SK-N-MC (cell line): ENCODE results near the gene CELA3A.

ENCODE experiments used
- FOXP2 ChIP-seq: optimal IDR thresholded peaks from 2 replicates; pipeline ENCODE3; 2011; ENCODE audit warnings: mild to moderate bottlenecking, moderate library complexity; ENCODE audit not compliant: insufficient read depth; ENCODE audit errors: extremely low read length, control extremely low read depth
- POLR2AphosphoS5 ChIP-seq: IDR thresholded peaks from 2 replicates; pipeline ENCODE4 v1.6.1; 2012; ENCODE audit warnings: mild to moderate bottlenecking, low read depth, low read length, borderline replicate concordance

GRCh38 chr1:22024485-22025367 is 23.3 kb downstream of the CELA3A start:
- TF ChIP-seq POLR2AphosphoS5 (no peak), FOXP2 (no peak)
